ENCODE measurements around the gene SPANXD.

The SPANXD gene

DNA sequence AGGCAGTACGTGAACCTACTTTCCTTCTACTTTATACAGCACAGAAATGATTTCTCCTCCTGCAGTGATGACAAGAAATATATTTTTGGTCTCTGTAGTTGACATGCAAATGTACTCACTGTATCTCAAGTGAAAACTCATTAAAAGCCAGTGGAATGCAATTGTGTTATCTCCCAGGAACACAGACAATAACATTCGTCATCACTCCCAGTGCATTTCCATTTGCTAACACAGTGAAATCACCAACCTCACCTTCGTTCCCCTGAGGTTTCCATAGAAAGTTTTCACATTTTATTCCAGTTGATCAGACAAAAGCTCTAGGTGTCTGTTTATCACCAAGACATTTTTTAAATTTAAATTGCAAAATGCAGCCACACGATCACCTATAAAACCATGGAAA, 2.5 kb upstream of the SPANXD start:
- peak; percentile 2 to 69 for DNase-seq (ENCODE audit: low read depth in 2 of 2)
- TF ChIP-seq CTCF (IDR thresholded peaks at IDR 0.05; ENCODE audit: low read depth, low read length): no peak
- H3K4me3 ChIP-seq (replicated peaks in 1 of 2; ENCODE audit: low read depth in 2 of 2, low read length in 2 of 2): no peak overlapping the region

GRCh38 chrX:141673946-141674345, 24.6 kb downstream of the SPANXD start:
- peak in 1 of 2 donors; percentile 55 for DNase-seq (ENCODE audit: low read depth in 2 of 2)
- no peak overlapping the region for H3K4me3 ChIP-seq (replicated peaks in 1 of 2; ENCODE audit: low read depth in 2 of 2, low read length in 2 of 2)
- no peak for TF ChIP-seq CTCF (IDR thresholded peaks at IDR 0.05; ENCODE audit: low read depth, low read length)

DNA sequence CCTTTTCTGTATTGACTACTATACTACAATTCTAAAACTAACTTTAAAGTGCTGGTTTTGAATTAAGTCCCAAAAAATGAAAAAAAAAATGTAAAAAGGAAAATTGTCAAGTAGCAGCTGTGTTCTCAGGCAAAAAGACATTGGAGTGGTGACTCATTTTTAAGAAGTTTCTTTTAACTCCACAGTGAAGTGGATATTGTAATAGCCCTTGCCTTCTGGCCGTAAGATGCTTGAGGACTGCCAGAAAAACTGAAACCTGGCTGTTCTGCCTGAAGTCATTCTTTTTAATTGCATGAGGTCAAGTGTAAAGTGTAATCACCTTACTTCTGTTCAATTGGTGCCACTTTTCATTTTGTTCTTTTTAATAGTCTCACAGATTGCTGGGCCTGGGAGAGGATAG, 28.9 kb downstream of the SPANXD start:
- no peak overlapping the region for H3K4me3 ChIP-seq (replicated peaks in 1 of 2; ENCODE audit: low read depth in 2 of 2, low read length in 2 of 2)
- TF ChIP-seq CTCF (IDR thresholded peaks at IDR 0.05; ENCODE audit: low read depth, low read length): no peak
- peak; percentile 1 to 28 for DNase-seq (ENCODE audit: low read depth in 2 of 2)

DNA sequence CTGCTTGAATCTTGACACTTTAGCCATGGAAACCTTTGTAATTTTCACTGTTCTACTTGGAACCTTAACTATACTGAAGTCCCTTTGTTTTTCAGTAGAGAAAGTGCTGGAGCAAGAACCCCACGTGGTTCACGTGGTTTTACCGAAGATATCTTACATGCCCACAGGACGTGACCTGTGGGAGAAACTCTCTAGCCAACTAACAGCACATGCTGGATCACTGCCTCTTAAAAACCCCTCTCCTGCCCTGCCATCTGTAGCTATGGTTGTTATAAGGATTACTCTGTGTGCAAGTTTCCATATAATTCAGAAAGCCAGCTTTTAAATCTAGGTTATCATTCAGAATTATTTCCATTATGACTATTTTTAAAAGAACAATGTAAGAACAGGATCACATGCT, 30.2 kb downstream of the SPANXD start:
- DNase-seq (ENCODE audit: low read depth in 2 of 2): no peak
- TF ChIP-seq CTCF (IDR thresholded peaks at IDR 0.05; ENCODE audit: low read depth, low read length): no peak
- H3K4me3 ChIP-seq (replicated peaks in 1 of 2; ENCODE audit: low read depth in 2 of 2, low read length in 2 of 2): no peak overlapping the region

DNA sequence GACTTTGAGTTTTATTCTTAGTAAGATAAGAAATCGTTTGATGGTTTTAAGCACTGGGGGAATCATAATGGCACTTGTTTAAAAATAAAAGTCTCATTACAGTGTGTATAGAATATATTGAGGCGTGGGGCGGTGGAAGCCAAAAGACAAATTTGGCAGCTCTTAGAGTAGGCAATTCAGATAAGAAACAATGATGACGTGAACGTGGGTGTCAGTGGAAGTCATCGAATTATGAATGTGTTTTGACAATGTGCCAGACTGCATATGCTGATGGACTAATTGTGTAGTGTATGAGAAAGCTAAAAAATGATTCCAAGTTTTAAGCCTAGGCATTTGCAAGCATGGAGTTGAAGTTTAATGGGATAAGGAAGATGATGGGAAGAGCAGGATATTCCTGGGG, 35.8 kb downstream of the SPANXD start:
- no peak overlapping the region for H3K4me3 ChIP-seq (replicated peaks in 1 of 2; ENCODE audit: low read depth in 2 of 2, low read length in 2 of 2)
- peak in 1 of 2 donors; percentile 17 for DNase-seq (ENCODE audit: low read depth in 2 of 2)
- no peak for TF ChIP-seq CTCF (IDR thresholded peaks at IDR 0.05; ENCODE audit: low read depth, low read length)

DNA sequence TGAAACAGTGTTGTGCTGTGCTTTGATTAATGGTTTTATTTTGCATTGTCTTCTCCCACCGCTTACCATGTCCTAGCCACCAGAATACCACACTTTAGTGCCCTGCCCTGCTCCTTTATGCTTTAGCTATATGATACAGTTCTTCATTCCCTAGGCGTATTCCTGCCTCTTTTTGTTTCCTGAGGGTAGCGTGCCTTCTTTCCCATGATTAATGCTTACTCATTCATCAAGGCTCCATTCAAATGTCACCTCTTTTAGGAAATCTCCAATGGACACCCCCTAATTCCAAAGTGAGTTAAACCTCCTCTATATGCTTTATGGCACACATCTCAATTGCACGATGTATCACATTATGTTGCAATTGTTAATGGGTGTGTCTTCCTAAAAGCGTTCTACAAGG, 46.3 kb downstream of the SPANXD start:
- DNase-seq (ENCODE audit: low read depth in 2 of 2): peak in 1 of 2 donors; percentile 32
- TF ChIP-seq CTCF (IDR thresholded peaks at IDR 0.05; ENCODE audit: low read depth, low read length): no peak
- H3K4me3 ChIP-seq (replicated peaks in 1 of 2; ENCODE audit: low read depth in 2 of 2, low read length in 2 of 2): no peak overlapping the region

All from cardiac fibroblast (primary cell).